Psoas muscle (tissue), 8 donors: ENCODE measurements around the gene MADD. TPM values are rescaled to one million over a fixed set of nuclear protein-coding genes. Genes with fewer than 3 reads are reported as not detected.

Experiments used
- ATAC-seq, 4 donors: fragments of 200-7000 bp; cut with Tn5 transposase; one replicate each; pipeline ENCODE4 v1.9.1; 2020; ENCODE audit warnings: moderate library complexity in 3 of 4, mild to moderate bottlenecking in 2 of 4
- DNase-seq, 2 donors: peaks; one replicate each; pipeline ENCODE4 v3.0.0-alpha.2; 2020
- H3K27ac ChIP-seq: fragments of 200-600 bp; one replicate; pipeline ENCODE4 v1.8.0; 2022
- H3K27me3 ChIP-seq, 3 donors: fragments of 200-600 bp in 1 of 3; one replicate each; pipeline versions ENCODE4 v1.6.1 to v1.8.0; 2013 to 2022; ENCODE audit warnings: low read length in 2 of 3, mild to moderate bottlenecking in 2 of 3, moderate library complexity in 1 of 3; ENCODE audit not compliant: insufficient read depth in 3 of 3
- H3K36me3 ChIP-seq, 2 donors: fragments of 200-600 bp in 1 of 2; one replicate each; pipeline versions ENCODE4 v1.6.1 to v1.8.0; 2013 to 2022; ENCODE audit warnings: low read depth in 1 of 2, mild to moderate bottlenecking in 1 of 2, moderate library complexity in 1 of 2; ENCODE audit not compliant: insufficient read depth in 1 of 2
- H3K4me1 ChIP-seq: fragments of 200-600 bp; one replicate; pipeline ENCODE4 v1.8.0; 2022
- H3K4me3 ChIP-seq: fragments of 200-600 bp; one replicate; pipeline ENCODE4 v1.8.0; 2022; ENCODE audit warnings: mild to moderate bottlenecking
- H3K9me3 ChIP-seq: fragments of 200-600 bp; one replicate; pipeline ENCODE4 v1.8.0; 2022
- WGBS, 3 donors: extraction: QIAGEN DNeasy Blood & Tissue Kit; methylation state at CpG; one replicate each; pipeline versions ENCODE4 v1.1.6 to v1.1.7; 2013; 5-methylcytosine and 5-hydroxymethylcytosine counted together
- intact Hi-C, 2 donors: fragments of 100-400 bp; cut with DNase I; formaldehyde crosslinking; loops; one replicate each; pipeline versions ENCODE4 v1.11.0 to v1.14.2; 2022
- polyA plus RNA-seq, 3 donors: library from polyadenylated mRNA; stranded (reverse); fragments of 200-250 nt; gene quantifications; one replicate each; pipeline ENCODE4 v1.2.3, GENCODE V29; 2013
- total RNA-seq, 4 donors: library from RNA; stranded (reverse); fragmentation: NEBNext Ultra II Directional in 2 of 4; extraction: Animal tissue kit (Norgen Biotek cat#: 25700) in 2 of 4; gene quantifications; one replicate each; pipeline versions ENCODE4 v1.2.1 to v1.2.4, GENCODE V29; 2021 to 2023
- TF ChIP-seq, protein P1 (sequence below): fragments of 200-600 bp; IDR thresholded peaks from one replicate; pipeline ENCODE4 v1.8.0; 2022; ENCODE audit warnings: antibody characterized with exemption
- donor health status: healthy with polysubstance abuse.
- donor health status: DM: no; HTN: no; CAD: no; lungs with moderate emphysema.
- donor health status: Bipolar disorder and iron deficiency.
- donor health status: healthy.
- donor health status: DM: yes; HTN: yes; CAD: no.
- donor health status: DM: no; HTN: no; CAD: no.
- donor health status: DM: no; HTN: no; CAD: no.
- donor health status: DM: yes; HTN: yes; CAD: no.

Gene MADD
- total and polyA plus RNA-seq, 7 donors: 11.5 to 33.6 (median 19.5) TPM

DNA sequence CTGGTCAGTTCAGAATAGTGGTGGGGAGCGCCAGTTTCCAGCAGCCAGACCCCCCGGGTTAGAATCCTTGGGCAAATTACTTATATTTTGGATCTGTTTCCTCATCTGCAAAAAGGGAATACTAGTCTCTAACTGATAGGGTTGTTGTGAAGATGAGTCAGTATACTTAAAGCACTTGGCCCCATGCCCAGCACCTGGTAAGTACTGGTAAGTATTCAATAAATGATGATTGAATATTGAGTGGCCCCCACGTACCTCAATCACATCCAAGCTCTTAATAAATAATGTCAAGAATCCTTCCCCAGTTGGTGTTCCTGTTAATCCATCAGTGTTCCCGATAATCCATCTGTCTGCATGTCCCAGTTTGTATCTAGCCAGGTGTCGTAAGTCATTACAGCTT is 33.5 kb upstream of the MADD start:
- no peak overlapping the region for H3K27ac ChIP-seq
- TF ChIP-seq, protein P1, sequence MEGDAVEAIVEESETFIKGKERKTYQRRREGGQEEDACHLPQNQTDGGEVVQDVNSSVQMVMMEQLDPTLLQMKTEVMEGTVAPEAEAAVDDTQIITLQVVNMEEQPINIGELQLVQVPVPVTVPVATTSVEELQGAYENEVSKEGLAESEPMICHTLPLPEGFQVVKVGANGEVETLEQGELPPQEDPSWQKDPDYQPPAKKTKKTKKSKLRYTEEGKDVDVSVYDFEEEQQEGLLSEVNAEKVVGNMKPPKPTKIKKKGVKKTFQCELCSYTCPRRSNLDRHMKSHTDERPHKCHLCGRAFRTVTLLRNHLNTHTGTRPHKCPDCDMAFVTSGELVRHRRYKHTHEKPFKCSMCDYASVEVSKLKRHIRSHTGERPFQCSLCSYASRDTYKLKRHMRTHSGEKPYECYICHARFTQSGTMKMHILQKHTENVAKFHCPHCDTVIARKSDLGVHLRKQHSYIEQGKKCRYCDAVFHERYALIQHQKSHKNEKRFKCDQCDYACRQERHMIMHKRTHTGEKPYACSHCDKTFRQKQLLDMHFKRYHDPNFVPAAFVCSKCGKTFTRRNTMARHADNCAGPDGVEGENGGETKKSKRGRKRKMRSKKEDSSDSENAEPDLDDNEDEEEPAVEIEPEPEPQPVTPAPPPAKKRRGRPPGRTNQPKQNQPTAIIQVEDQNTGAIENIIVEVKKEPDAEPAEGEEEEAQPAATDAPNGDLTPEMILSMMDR: no peak
- H3K27me3 ChIP-seq: no peaks in the 10 kb centered on the region
- ATAC-seq (no peak), DNase-seq (no peak)
- H3K4me3 ChIP-seq: no peak overlapping the region
- H3K4me1 ChIP-seq: peaks cover 4% of the 10 kb centered on the region
- peaks cover 10 to 56% of the 10 kb centered on the region in 2 donors for H3K36me3 ChIP-seq
- H3K9me3 ChIP-seq: no peaks in the 10 kb centered on the region
- WGBS, 3 donors: 74 to 80% (median 78%) methylated on average over 5 of the region's 5 CpGs
- intact Hi-C loops: no loop called here

- no peak for ATAC-seq
- intact Hi-C loops: no loop called here
- Histone ChIP-seq H3K27me3 (no peaks in the 10 kb centered on the region), H3K36me3 (peaks cover 10 to 84% of the 10 kb centered on the region in 2 donors), H3K27ac (no peak overlapping the region), H3K9me3 (no peaks in the 10 kb centered on the region), H3K4me3 (no peak overlapping the region), H3K4me1 (peaks cover 4% of the 10 kb centered on the region)
- 91 to 94% (median 92%) methylated on average over 10 of the region's 10 CpGs for WGBS, 3 donors
- TF ChIP-seq, protein P1: no peak
- no peak for DNase-seq
Observed at GRCh38 chr11:47239852-47240251, 30.1 kb upstream of the MADD start.

GRCh38 chr11:47241841-47242301 is 28.1 kb upstream of the MADD start:
- TF ChIP-seq, protein P1: no peak
- ATAC-seq: peak in 2 of 4 donors; percentile 40 to 55
- intact Hi-C loops: no loop called here
- no peaks in the 10 kb centered on the region for H3K27me3 ChIP-seq
- no peaks in the 10 kb centered on the region for H3K9me3 ChIP-seq
- H3K27ac ChIP-seq: no peak overlapping the region
- 84 to 88% (median 87%) methylated on average over 3 of the region's 3 CpGs for WGBS, 3 donors
- H3K36me3 ChIP-seq: peaks cover 10 to 91% of the 10 kb centered on the region in 2 donors
- no peaks in the 10 kb centered on the region for H3K4me1 ChIP-seq
- H3K4me3 ChIP-seq: no peak overlapping the region
- DNase-seq: no peak

DNA sequence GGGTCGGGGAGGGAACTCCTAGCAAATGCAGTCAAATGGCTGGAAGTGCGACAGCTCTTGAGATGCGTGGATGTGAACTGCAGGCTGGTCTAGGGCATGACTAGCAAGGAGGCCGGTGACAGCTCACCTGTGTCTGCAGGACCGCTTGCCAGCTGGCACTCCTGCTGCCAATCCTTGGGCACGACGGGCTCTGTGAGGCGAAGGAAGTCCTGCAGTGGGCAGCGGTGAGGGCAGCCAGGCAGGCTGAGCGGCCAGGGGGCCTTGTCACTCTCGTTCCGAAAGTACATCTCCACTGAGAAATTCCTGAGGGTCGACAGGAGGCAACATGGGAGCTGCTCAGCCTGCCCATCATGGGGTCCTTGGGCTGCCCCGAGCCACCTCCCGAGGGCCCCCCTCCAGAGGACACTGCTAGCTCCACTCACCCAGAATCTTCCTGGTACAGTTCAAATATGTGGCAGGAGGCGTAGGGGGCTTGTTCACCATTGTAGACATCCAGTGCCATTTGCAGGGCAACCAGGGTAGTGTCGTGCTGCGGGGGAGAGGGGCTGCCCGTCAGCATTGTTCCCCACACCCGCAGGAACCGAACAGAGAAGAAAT is 27.2 kb upstream of the MADD start:
- DNase-seq (peak in 1 of 2 donors; percentile 54), ATAC-seq (no peak)
- intact Hi-C loops: no loop called here
- Histone ChIP-seq H3K36me3 (peaks cover 10 to 96% of the 10 kb centered on the region in 2 donors), H3K4me3 (no peak overlapping the region), H3K27me3 (no peaks in the 10 kb centered on the region), H3K9me3 (no peaks in the 10 kb centered on the region), H3K4me1 (peaks cover 4% of the 10 kb centered on the region), H3K27ac (no peak overlapping the region)
- TF ChIP-seq, protein P1: no peak
- WGBS, 3 donors: 81 to 86% (median 83%) methylated on average over 21 of the region's 21 CpGs

DNA sequence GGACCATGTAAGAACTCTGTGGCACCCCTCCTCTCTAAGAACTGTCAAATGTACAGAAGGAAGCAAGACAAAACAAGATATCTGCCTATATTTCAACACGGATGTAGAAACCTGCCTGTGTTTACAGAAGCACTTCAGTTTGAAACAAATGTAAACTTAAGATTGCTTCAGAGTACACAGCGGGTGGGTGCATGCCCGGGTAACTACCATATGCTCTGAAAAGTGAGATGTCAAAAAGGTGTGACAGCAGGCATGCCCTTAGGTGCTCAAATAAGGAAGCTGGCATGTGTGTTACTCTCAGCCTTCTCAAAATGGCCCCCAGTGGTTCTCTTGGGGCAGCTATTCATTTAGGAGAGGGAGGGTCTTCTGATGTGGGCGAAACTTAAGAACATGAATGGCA is 26.5 kb upstream of the MADD start:
- peaks cover 10 to 92% of the 10 kb centered on the region in 2 donors for H3K36me3 ChIP-seq

More for the DNA sequence above, 26.5 kb upstream of the MADD start:
- DNase-seq (no peak), ATAC-seq (no peak)
- H3K27me3 ChIP-seq: no peaks in the 10 kb centered on the region
- H3K9me3 ChIP-seq: no peaks in the 10 kb centered on the region
- TF ChIP-seq, protein P1: no peak
- H3K27ac ChIP-seq: no peak overlapping the region
- peaks cover 9% of the 10 kb centered on the region for H3K4me1 ChIP-seq
- intact Hi-C loops: no loop called here
- H3K4me3 ChIP-seq: no peak overlapping the region
- 87 to 92% (median 92%) methylated on average over 4 of the region's 4 CpGs for WGBS, 3 donors
